ENCODE data around the gene MRGPRD. TPM values are rescaled to one million over a fixed set of nuclear protein-coding genes. Genes with fewer than 3 reads are reported as not detected.

MRGPRD gene
- total RNA-seq, 2 experiments from 2014 or later: not detected

- CTCF ChIA-PET: no interaction called here
- TF ChIP-seq CTCF (IDR thresholded peaks at IDR 0.05): no peak
- POLR2A ChIA-PET: interaction anchor here (1.1 kb wide), 1 partner anchor 14 kb away, joined by 3 read pairs; no protein-coding TSS in a partner anchor
- Mint-ChIP-seq H3K27me3 (peaks cover 13% of the 10 kb centered on the region), H3K4me3 (no peak overlapping the region), H3K4me1 (ENCODE audit: low read depth) (no peaks in the 10 kb centered on the region), H3K9me3 (no peaks in the 10 kb centered on the region), H3K27ac (no peak overlapping the region), H3K36me3 (ENCODE audit: low read depth) (no peaks in the 10 kb centered on the region)
- ATAC-seq (no peak), DNase-seq (no peak)
- intact Hi-C loops (cut with micrococcal nuclease): no loop called here
Observed at GRCh38 chr11:68996376-68997123, 15.8 kb upstream of the MRGPRD start.

- Mint-ChIP-seq H3K4me1 (ENCODE audit: low read depth) (no peaks in the 10 kb centered on the region), H3K27ac (no peak overlapping the region), H3K4me3 (no peak overlapping the region), H3K27me3 (peaks cover 13% of the 10 kb centered on the region), H3K36me3 (ENCODE audit: low read depth) (no peaks in the 10 kb centered on the region), H3K9me3 (no peaks in the 10 kb centered on the region)
- TF ChIP-seq CTCF (IDR thresholded peaks at IDR 0.05): no peak
- POLR2A ChIA-PET: no interaction called here
- ATAC-seq (no peak), DNase-seq (no peak)
- CTCF ChIA-PET: no interaction called here
- intact Hi-C loops (cut with micrococcal nuclease): no loop called here
Observed at GRCh38 chr11:68994894-68995285, 14.1 kb upstream of the MRGPRD start.

- TF ChIP-seq CTCF (IDR thresholded peaks at IDR 0.05): no peak
- POLR2A ChIA-PET: no interaction called here
- ATAC-seq: no peak
- DNase-seq: no peak
- CTCF ChIA-PET: no interaction called here
- Mint-ChIP-seq H3K9me3 (no peaks in the 10 kb centered on the region), H3K4me1 (ENCODE audit: low read depth) (no peaks in the 10 kb centered on the region), H3K4me3 (no peak overlapping the region), H3K27ac (no peak overlapping the region), H3K27me3 (peaks cover 13% of the 10 kb centered on the region), H3K36me3 (ENCODE audit: low read depth) (no peaks in the 10 kb centered on the region)
- intact Hi-C loops (cut with micrococcal nuclease): no loop called here
Observed at GRCh38 chr11:68994161-68994893, 13.5 kb upstream of the MRGPRD start.

GRCh38 chr11:68993546-68993945 is 12.8 kb upstream of the MRGPRD start:
- H3K36me3 Mint-ChIP-seq (ENCODE audit: low read depth): no peaks in the 10 kb centered on the region
- no peak for DNase-seq
- ChIA-PET POLR2A (no interaction called here), CTCF (interaction anchor here (1.0 kb wide), 1 partner anchor 820 kb away, joined by 3 read pairs; no protein-coding TSS in a partner anchor)
- no peak for TF ChIP-seq CTCF (IDR thresholded peaks at IDR 0.05)
- intact Hi-C loops (cut with micrococcal nuclease): no loop called here
- H3K9me3 Mint-ChIP-seq: no peaks in the 10 kb centered on the region
- no peak overlapping the region for H3K4me3 Mint-ChIP-seq
- ATAC-seq: no peak
- no peaks in the 10 kb centered on the region for H3K4me1 Mint-ChIP-seq (ENCODE audit: low read depth)
- H3K27ac Mint-ChIP-seq: no peak overlapping the region
- H3K27me3 Mint-ChIP-seq: peaks cover 10% of the 10 kb centered on the region

- H3K4me3 Mint-ChIP-seq: no peak overlapping the region
- H3K27me3 Mint-ChIP-seq: peaks cover 10% of the 10 kb centered on the region
- DNase-seq: no peak
- no peaks in the 10 kb centered on the region for H3K4me1 Mint-ChIP-seq (ENCODE audit: low read depth)
- no peaks in the 10 kb centered on the region for H3K36me3 Mint-ChIP-seq (ENCODE audit: low read depth)
- TF ChIP-seq CTCF (IDR thresholded peaks at IDR 0.05): no peak
- H3K9me3 Mint-ChIP-seq: no peaks in the 10 kb centered on the region
- CTCF ChIA-PET: interaction anchor here (1.0 kb wide), 1 partner anchor 820 kb away, joined by 3 read pairs; no protein-coding TSS in a partner anchor
- no peak for ATAC-seq
- POLR2A ChIA-PET: no interaction called here
- intact Hi-C loops (cut with micrococcal nuclease): no loop called here
- H3K27ac Mint-ChIP-seq: no peak overlapping the region
Observed at GRCh38 chr11:68992743-68993255, 12.0 kb upstream of the MRGPRD start.

All from activated CD8-positive, alpha-beta T cell treated with anti-CD3 and anti-CD28 coated beads for 36 hours (primary cell).